HTERT RPE-1 (cell line): ENCODE measurements around the gene ANKS4B.
"Not testable (repeated sequence)": the region's sequence is repeated elsewhere in the genome, so short reads cannot be mapped to it uniquely, and the experiment has no call there.

ENCODE experiments used
- in situ Hi-C: fragments of 300-500 bp; cut with MboI; formaldehyde crosslinking; loops from 4 replicates; pipeline ENCODE4 v1.14.3; 2020; ENCODE audit warnings: low sequenced_read_pairs

The ANKS4B gene

GRCh38 chr16:21283521-21284289 is 50.2 kb downstream of the ANKS4B start:
- in situ Hi-C loops, result no loop called here

- in situ Hi-C loops, result no loop called here
Observed at GRCh38 chr16:21284414-21284813, 50.9 kb downstream of the ANKS4B start.

- in situ Hi-C loops, result no loop called here
Observed at GRCh38 chr16:21285314-21285713, 51.8 kb downstream of the ANKS4B start.

GRCh38 chr16:21289789-21290188 is 56.3 kb downstream of the ANKS4B start:
- in situ Hi-C loops, result not testable (repeated sequence)

GRCh38 chr16:21300309-21301167 is 67.0 kb downstream of the ANKS4B start:
- in situ Hi-C loops, result no loop called here

GRCh38 chr16:21301168-21301894 is 67.8 kb downstream of the ANKS4B start:
- in situ Hi-C loops, result no loop called here

GRCh38 chr16:21301895-21302291 is 68.4 kb downstream of the ANKS4B start:
- in situ Hi-C loops, result no loop called here

- in situ Hi-C loops, result no loop called here
Observed at GRCh38 chr16:21302454-21302853, 69.0 kb downstream of the ANKS4B start.

- in situ Hi-C loops, result no loop called here
Observed at GRCh38 chr16:21302898-21303528, 69.5 kb downstream of the ANKS4B start.
